ENCODE data around the gene KLHL29. TPM values are rescaled to one million over a fixed set of nuclear protein-coding genes. Genes with fewer than 3 reads are reported as not detected.

The KLHL29 gene
- total RNA-seq, 2 donors from 2014 or later = 1.0 to 2.4 TPM

DNA sequence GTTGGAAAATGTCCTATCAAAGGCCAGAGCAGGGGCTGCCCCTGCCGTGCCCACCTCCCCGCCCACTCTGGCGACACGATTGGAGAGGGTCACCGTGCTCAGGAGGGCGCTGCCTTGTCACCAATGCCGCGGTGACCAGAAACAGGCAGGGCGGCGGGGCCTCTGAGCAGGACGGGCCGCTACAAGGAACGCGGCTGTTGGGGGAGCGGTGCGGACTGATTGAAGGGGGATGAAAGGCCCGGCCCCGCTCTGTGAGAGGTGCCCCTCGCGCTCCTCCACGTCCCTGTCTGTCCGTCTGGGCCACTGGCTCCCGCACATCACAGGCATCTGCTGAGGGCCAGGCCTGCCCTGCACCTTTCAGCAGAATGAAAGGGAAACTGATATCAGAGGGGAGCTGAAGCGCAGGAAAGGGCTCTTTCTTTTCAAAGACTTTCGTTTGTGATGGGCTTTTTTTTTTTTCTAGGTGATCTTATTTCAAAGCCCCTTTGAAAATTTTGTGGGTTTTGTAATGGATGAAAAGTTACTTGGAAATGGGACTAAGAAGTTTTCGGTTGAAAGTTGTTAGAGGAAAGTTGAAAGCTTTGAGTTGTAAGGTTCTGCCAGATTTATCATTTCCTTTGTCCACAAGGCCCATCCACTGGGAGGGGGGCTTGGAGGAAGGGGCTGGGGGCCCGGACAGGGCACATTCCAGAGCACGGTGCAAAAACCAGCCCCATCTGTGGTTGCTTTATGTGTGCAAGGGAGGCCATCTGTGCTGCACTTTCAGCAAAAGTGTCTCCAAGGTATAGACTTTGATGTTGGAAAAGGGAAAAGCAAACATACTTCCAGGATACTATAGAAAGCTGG is 244.2 kb downstream of the KLHL29 start:
- no peak overlapping the region for H3K4me3 ChIP-seq (ENCODE audit: low read length)
- peak overlapping the region; percentile 51 for H3K27ac ChIP-seq (ENCODE audit: low read depth, low read length)
- Mint-ChIP-seq H3K9me3 (peaks cover 6% of the 10 kb centered on the region), H3K27me3 (ENCODE audit: insufficient read depth) (no peaks in the 10 kb centered on the region), H3K4me1 (peaks cover 16% of the 10 kb centered on the region), H3K36me3 (ENCODE audit: low read depth) (no peaks in the 10 kb centered on the region), H3K4me3 (no peak overlapping the region), H3K27ac (no peak overlapping the region)
- H3K4me1 ChIP-seq (ENCODE audit: control insufficient read depth, insufficient read depth, low read length) = no peaks in the 10 kb centered on the region
- TF ChIP-seq, protein P1, sequence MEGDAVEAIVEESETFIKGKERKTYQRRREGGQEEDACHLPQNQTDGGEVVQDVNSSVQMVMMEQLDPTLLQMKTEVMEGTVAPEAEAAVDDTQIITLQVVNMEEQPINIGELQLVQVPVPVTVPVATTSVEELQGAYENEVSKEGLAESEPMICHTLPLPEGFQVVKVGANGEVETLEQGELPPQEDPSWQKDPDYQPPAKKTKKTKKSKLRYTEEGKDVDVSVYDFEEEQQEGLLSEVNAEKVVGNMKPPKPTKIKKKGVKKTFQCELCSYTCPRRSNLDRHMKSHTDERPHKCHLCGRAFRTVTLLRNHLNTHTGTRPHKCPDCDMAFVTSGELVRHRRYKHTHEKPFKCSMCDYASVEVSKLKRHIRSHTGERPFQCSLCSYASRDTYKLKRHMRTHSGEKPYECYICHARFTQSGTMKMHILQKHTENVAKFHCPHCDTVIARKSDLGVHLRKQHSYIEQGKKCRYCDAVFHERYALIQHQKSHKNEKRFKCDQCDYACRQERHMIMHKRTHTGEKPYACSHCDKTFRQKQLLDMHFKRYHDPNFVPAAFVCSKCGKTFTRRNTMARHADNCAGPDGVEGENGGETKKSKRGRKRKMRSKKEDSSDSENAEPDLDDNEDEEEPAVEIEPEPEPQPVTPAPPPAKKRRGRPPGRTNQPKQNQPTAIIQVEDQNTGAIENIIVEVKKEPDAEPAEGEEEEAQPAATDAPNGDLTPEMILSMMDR (conservative IDR thresholded peaks at IDR 0.05) = no peak
- H3K9ac ChIP-seq (ENCODE audit: extremely low read depth, low read length, poor library complexity, severe bottlenecking) = no peak overlapping the region
- 90 to 94% methylated on average over 27 to 28 of the region's 28 CpGs for WGBS, 2 experiments (ENCODE audit: insufficient coverage in 1 of 2, insufficient read length in 1 of 2)
- no peaks in the 10 kb centered on the region for H3K36me3 ChIP-seq (ENCODE audit: control insufficient read depth, insufficient read depth, low read length)
- no peaks in the 10 kb centered on the region for H3K27me3 ChIP-seq (ENCODE audit: control insufficient read depth, insufficient read depth, low read length, poor library complexity, severe bottlenecking)
- H3K9me3 ChIP-seq (ENCODE audit: control insufficient read depth, low read length) = peaks cover 20% of the 10 kb centered on the region
- no peak for DNase-seq

DNA sequence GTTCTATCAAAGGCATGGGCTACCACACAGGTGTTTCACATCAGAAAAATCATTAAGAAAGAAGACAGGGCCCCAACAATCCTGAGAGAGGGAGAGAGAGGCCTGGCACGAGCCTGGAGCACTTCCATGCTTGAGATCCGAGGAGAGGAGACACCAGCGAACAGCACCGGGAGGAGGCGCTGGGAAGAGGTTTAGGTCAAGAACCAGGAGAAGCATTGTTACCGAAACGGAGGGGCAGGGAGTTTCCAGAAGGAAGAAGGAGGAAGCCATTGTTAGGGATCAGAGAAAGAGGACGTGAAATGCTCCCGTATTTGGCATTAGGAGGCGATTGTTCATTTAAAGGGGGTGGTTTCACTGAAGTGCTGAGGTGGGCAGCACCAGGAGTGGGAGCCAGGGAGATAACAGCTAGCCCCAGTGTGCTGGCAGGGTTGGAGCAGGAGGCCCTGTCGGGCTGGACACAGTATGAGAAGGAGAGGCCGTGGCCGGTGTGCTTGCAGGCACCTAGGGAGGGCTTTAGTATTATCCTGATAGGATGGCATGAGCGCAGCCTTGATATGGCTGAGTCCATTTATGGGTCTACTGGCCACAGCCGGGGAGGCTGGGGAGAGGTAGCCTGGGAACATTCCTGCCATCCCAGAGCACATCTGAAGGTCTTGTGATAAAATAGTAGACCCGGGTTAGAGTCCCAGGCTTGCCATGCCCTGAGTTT is 244.9 kb downstream of the KLHL29 start:
- H3K4me3 ChIP-seq (ENCODE audit: low read length) = no peak overlapping the region
- Mint-ChIP-seq H3K27me3 (ENCODE audit: insufficient read depth) (no peaks in the 10 kb centered on the region), H3K36me3 (ENCODE audit: low read depth) (no peaks in the 10 kb centered on the region), H3K9me3 (no peaks in the 10 kb centered on the region), H3K4me3 (no peak overlapping the region), H3K27ac (no peak overlapping the region), H3K4me1 (peaks cover 16% of the 10 kb centered on the region)
- H3K27me3 ChIP-seq (ENCODE audit: control insufficient read depth, insufficient read depth, low read length, poor library complexity, severe bottlenecking) = no peaks in the 10 kb centered on the region
- no peaks in the 10 kb centered on the region for H3K36me3 ChIP-seq (ENCODE audit: control insufficient read depth, insufficient read depth, low read length)
- TF ChIP-seq, protein P1 (conservative IDR thresholded peaks at IDR 0.05) = no peak
- DNase-seq = no peak
- H3K9ac ChIP-seq (ENCODE audit: extremely low read depth, low read length, poor library complexity, severe bottlenecking) = no peak overlapping the region
- 90 to 93% methylated on average over 15 to 16 of the region's 16 CpGs for WGBS, 2 experiments (ENCODE audit: insufficient coverage in 1 of 2, insufficient read length in 1 of 2)
- peaks cover 13% of the 10 kb centered on the region for H3K9me3 ChIP-seq (ENCODE audit: control insufficient read depth, low read length)
- H3K27ac ChIP-seq (ENCODE audit: low read depth, low read length) = peak overlapping the region; percentile 51
- H3K4me1 ChIP-seq (ENCODE audit: control insufficient read depth, insufficient read depth, low read length) = no peaks in the 10 kb centered on the region

GRCh38 chr2:23630961-23631360 is 246.0 kb downstream of the KLHL29 start:
- WGBS, 2 experiments (ENCODE audit: insufficient coverage in 1 of 2, insufficient read length in 1 of 2) = 92 to 100% methylated on average over 1 to 5 of the region's 7 CpGs
- Histone ChIP-seq H3K27me3 (ENCODE audit: control insufficient read depth, insufficient read depth, low read length, poor library complexity, severe bottlenecking) (no peaks in the 10 kb centered on the region), H3K9ac (ENCODE audit: extremely low read depth, low read length, poor library complexity, severe bottlenecking) (no peak overlapping the region), H3K4me3 (ENCODE audit: low read length) (no peak overlapping the region), H3K36me3 (ENCODE audit: control insufficient read depth, insufficient read depth, low read length) (no peaks in the 10 kb centered on the region), H3K9me3 (ENCODE audit: control insufficient read depth, low read length) (peaks cover 2% of the 10 kb centered on the region), H3K4me1 (ENCODE audit: control insufficient read depth, insufficient read depth, low read length) (no peaks in the 10 kb centered on the region), H3K27ac (ENCODE audit: low read depth, low read length) (no peak overlapping the region)
- TF ChIP-seq, protein P1 (conservative IDR thresholded peaks at IDR 0.05) = no peak
- no peaks in the 10 kb centered on the region for H3K27me3 Mint-ChIP-seq (ENCODE audit: insufficient read depth)
- no peaks in the 10 kb centered on the region for H3K9me3 Mint-ChIP-seq
- no peak for DNase-seq
- no peak overlapping the region for H3K4me3 Mint-ChIP-seq
- no peak overlapping the region for H3K27ac Mint-ChIP-seq
- H3K4me1 Mint-ChIP-seq = peaks cover 9% of the 10 kb centered on the region
- H3K36me3 Mint-ChIP-seq (ENCODE audit: low read depth) = no peaks in the 10 kb centered on the region

Data from endodermal cell (in vitro differentiated cells).